HG03097 (cell line): ENCODE results near the gene VPS18.

Experiments used
- ATAC-seq: cut with Tn5 transposase; IDR thresholded peaks from one replicate; pipeline ENCODE4 v1.9.1; 2021; ENCODE audit not compliant: unreplicated experiment, low FRiP score

VPS18 gene

DNA sequence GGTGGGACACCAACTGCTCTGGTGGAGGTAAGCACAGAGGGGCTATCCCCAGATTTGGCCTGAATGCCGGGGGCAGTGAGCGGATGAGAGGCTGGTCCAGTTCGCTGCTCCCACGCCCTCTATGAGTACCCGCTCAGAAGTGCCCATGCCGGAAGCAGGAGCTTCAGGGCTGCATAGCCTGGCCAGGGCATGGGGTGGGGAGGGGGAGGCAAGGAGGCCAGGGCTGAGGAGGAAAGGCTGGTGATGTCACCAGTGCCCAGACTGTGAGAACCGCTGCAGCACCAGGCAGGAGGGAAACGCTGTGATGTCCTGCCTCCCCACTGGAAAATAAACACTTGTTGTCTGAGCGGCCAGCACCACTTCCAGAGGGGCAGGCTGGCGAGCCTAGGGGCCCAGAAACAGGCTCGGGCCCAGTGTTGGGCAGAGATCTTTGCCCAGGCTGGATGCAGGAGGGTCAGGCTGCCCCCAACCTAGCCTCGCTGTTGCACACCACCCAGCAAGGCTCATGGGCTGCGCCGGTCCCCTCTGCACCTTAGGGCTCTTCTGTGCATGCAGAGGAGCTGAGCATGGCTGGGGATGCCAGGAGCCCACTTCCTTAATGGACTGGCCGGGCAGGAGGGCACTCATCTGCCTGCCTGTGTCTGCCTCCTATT lies 24.0 kb downstream of the VPS18 start:
- ATAC-seq: no peak

DNA sequence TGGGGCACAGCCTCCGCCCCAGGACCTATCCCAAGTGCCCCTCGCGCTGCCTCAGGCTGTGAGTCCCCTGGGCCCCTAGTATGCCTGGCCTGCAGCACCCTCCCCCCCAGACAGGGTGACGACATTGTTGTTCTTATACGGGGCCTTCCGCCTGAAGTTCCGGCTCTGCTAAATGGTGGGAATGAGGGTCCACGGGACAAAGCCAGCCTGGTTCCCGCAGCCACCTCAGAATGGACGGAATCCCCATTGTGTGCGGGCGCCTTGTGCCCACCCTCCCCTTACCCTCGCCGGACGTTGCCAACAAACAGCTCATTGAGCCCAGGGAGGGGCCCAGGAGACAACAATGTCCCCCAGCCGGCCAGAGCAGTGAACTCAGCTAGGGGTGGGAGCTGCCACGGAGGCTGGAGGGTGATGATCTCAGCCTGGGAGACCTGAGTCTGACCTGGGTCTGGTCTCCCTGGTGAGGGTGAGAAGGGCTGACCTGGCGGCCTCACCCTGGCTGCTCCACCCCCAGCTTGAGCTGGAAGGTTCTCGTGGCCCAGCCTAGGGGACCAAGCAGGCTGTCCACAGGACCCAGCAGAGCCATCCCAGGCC lies 24.6 kb downstream of the VPS18 start:
- no peak for ATAC-seq

DNA sequence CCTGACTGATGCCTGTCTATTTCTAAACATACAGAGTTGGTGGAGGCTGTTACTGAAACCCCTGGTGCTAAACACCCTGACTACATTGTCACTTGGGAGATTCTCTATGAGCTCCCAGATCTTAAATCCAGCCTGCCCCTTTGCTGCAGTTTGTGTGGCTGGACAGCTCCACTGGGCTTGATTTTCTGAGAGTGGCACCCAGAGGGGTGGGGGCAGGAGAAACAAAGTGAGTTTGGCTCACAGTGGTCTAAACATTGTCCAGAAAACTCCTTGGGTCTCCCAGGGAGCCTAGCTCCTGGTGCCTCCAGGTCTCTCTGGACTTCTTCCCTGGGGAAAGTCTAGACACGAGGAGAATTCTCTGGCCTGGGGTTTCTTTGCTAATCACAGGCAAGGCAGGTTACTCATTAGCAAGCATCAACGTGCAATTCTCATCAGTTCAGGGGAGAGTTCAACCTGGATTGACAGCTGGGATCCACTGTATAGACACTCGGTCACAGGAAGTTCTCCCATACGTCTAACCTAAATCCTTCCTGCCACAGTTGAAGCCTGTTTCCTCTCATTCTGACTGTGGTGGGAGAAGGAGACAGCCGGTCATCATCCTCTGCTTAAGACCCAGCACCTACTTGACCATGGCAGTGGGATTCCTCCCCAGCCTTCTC lies 27.8 kb downstream of the VPS18 start:
- no peak for ATAC-seq

DNA sequence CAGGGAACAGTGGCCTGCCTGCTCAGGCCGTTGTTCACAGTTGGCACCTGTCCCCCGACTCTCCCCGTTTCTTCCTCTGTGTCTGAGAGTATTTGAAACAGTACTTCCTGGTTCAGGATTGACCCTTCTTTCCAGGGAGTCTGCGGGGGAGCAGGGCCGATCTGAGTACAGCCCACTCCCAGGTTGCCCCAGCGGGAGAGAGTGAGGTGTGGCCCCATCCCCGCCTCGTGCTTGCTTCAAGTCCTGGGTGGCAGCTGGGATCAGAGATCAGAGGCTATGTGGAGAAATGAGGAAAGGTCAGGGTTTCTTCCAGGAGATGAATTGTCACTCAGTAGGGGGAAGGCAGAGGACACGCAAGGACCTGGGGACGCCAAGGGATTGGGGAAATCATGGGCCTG lies 28.4 kb downstream of the VPS18 start:
- ATAC-seq: no peak

DNA sequence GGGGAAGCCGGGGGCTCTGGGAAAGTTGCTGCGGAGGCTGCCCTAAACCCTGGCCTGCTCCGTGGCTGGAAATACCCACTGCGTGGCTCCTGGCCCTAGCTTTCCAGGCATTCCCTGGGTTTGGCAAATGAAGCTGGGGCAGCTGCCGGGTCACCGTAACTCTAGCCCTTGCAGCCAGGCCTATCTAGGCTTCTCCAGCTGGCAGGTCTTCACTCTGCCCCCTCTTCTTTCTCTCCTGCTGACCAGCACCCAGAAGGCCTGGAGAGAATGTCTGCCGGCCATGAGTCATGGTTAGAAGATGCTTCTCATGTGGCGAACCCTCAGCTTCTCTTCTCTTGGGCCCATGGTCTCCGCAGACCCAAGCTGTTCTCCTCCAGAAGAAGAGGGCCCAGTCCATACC lies 29.3 kb downstream of the VPS18 start:
- no peak for ATAC-seq

DNA sequence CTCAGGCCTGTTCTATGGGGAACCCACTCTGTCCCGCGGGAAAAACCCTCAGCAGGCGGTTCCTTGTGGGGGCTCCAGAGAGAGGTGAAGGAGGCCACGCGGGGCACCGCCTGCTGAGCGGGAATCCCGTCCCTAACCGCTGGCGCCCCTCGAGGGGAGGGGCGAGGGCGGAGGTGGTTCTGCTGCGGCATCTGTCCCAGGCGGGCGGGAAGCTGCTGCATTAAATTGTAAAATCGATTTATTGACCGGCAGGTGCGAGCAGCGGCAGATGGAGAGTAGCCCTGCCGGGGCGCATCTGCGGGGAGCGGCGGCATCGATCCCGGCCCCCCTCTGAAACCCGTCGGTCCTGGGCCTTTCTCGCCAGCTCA lies 31.2 kb downstream of the VPS18 start:
- ATAC-seq: no peak

DNA sequence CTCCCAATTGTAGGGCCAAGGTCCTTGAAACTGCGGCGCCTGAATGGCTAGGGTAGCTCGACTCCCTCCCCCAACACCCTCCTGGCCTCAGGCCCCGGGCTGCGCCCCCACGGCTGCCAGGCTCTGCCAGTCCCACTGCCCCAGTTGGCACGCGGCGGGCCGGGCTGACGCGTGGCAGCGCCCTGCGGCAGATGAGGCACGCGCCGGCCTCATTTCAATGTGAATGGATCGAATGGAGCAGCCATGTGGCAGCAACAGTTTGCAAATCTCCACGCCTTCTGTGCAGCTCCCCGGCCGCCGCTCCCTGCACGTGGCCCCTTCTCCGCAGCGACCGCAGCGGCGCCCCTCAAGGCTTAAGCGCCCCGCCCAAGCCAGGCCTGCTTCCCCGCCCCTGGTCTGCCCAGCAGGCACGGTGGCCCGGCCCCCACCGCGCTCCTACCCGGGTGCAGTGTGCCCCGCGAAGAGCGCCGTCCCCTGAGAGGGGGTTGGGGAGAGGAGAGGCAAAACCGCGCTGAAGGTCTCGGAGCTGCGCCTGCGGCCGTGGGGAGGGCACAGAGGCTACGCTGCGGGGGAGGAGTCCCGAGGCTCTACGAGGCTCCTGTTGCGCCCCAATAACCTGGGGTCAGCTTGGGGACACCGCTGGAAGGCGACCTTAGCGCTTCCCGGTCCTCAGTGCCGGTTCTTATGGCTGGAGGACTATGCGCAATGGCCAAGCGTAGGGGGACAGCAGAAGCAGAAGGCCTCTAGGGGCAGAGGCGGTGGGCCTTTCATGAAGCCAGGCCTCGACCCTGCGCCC lies 31.8 kb downstream of the VPS18 start:
- ATAC-seq: no peak

DNA sequence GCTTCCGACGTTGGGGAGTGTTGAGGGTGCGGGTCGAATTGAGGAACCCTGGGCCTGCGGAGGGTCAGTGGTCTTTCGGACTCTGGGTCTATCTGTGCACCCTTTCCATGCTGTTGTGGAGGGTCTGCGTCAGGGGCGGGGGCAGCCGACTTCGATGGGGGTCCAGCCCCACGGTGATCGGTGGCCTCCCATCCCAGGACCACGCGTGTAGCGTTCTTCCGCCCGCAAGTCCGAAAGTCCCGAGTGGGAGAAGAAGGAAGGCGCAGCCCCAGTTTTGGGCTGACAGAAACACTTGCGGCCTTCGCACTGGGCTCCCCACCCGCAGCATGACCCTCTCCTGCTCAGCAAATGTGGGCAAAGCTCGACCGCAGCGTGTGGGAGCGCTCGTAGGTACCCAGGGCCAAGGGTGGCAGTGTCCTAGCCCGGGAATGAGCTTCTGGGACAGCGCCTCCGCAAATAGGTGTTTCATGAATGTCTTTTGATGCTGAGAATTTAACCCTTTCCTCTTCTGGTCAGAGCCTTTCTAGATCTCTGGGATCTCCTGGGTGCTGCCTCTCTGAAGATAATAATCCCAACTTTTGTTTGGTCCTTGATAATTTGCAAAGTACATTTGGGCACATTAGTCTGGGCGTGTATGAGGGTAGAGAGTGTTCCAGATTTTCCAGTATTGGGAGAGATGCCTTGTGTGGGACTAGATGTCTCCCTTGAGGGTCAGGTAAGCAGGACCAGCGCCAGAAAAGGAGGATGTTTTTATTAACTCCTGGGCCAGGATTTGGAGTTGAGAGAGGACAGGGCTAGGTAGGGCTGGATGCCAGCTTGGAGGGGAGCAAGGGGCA lies 32.6 kb downstream of the VPS18 start:
- no peak for ATAC-seq

DNA sequence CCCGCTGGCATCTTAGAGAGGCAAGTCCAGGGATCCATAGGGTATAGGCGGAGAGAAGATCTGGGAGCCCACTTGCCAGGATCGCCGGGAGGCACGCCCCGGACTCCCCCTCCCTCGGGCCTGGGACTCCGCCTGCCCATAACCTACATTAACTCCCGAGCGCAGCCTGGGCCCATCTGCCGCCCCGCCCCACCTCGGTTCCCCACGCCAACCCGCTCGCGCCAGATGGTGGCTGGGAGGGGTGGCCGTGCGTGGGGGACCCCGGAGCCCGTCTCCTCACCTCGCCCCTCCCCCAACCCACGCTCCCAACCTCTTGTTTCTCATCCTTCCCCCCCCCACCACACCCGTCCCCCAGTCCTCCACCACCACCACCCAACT lies 33.2 kb downstream of the VPS18 start:
- ATAC-seq: no peak

DNA sequence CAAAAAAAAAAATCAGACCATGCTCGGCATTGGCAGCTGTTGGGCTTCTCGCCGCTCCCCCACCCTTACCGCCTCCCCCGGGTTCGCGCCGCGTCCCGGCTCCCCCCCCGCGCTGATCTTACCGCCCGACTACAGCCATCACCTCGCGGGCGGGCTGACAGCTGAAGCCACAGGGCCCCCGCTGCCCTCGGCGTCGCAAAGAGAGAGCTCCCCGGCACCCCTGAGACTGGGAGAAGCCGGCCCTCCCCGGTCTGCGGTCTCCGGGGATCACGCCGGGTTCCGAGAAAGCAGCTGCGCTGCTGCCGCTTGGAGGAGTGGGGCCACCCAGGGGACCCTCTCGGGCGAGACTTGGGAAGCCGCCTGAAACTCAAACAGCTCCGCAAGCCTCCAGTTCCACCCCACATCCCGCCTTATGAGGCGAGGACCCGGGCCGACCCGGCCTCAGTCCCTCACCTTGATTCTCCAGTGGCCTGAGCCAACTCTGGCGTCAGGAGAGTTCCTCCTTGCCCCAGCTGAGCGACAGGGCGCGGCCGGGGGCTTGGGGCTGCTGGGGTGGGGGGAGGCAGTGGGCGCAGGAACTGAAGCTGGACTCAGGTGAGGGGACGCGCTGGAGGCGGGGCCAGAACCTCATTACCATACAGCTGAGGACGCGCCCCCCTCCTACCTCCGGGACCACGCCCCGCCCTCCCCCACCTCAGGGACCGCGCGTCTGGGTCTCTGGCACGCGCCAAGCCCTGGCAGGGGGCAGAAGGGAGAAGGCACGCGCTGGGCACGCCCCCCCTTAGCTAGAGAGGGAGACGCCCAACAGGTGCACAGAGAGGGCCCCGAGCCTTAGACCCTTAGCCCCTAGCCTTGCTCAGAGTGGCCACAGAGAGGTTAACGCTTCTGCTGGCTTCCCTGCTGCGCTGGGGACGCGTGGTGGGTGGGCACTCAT lies 33.9 kb downstream of the VPS18 start:
- ATAC-seq: no peak

DNA sequence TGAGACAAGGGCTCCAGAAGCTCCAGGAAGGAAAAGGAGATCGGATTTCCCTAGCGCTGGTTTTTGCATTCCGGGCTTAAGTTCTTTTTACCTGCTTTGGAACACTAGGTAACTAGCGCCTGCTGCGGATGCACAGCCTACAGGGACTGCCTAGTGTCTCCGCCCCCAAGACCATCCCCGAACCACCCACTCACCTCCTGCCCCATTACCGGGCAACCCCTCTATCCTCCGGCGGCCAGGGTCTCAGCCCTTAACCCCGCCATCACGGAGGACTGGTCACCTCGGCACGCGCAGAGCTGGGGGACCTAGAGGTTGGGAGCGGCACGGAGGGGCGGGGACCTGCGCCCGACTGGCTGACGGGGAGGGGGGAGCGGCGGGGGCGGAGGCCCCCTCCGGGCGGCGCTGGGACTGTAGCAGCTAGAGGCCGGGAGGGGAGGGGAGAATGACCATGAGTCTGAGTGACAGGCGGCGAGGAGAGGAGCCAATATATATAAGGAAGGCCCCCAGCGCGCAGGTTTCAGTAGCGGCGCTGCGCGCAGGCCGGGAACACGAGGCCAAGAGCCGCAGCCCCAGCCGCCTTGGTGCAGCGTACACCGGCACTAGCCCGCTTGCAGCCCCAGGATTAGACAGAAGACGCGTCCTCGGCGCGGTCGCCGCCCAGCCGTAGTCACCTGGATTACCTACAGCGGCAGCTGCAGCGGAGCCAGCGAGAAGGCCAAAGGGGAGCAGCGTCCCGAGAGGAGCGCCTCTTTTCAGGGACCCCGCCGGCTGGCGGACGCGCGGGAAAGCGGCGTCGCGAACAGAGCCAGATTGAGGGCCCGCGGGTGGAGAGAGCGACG lies 34.8 kb downstream of the VPS18 start, which contains the start of gene DLL4:
DLL4 (plus strand) TSS at position 520 of the 839 bp plus-strand sequence. CDS start 329 bp downstream, outside the sequence.
- peak; percentile 36 for ATAC-seq

DNA sequence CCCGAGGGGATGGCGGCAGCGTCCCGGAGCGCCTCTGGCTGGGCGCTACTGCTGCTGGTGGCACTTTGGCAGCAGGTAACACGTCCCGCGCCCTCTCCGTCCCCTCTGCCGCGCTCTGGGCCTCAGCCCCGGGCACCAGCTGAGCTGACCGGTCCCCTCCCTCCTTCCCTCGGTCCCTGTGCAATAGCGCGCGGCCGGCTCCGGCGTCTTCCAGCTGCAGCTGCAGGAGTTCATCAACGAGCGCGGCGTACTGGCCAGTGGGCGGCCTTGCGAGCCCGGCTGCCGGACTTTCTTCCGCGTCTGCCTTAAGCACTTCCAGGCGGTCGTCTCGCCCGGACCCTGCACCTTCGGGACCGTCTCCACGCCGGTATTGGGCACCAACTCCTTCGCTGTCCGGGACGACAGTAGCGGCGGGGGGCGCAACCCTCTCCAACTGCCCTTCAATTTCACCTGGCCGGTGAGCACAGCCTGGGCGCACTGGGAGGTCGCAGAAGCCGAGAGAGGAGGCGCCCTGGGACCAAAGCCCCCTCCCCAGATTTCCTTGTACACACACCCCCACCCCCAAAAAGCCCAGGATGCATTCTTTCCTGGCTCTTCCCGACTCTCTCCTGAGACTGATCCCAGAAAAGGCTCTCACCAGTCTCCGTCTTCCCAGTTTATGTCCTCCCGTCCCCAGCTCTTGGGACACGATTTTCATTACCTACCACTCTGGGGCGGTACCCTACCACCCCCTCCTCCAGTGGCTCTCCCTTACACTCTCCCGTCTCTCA lies 35.6 kb downstream of the VPS18 start:
- ATAC-seq: no peak

DNA sequence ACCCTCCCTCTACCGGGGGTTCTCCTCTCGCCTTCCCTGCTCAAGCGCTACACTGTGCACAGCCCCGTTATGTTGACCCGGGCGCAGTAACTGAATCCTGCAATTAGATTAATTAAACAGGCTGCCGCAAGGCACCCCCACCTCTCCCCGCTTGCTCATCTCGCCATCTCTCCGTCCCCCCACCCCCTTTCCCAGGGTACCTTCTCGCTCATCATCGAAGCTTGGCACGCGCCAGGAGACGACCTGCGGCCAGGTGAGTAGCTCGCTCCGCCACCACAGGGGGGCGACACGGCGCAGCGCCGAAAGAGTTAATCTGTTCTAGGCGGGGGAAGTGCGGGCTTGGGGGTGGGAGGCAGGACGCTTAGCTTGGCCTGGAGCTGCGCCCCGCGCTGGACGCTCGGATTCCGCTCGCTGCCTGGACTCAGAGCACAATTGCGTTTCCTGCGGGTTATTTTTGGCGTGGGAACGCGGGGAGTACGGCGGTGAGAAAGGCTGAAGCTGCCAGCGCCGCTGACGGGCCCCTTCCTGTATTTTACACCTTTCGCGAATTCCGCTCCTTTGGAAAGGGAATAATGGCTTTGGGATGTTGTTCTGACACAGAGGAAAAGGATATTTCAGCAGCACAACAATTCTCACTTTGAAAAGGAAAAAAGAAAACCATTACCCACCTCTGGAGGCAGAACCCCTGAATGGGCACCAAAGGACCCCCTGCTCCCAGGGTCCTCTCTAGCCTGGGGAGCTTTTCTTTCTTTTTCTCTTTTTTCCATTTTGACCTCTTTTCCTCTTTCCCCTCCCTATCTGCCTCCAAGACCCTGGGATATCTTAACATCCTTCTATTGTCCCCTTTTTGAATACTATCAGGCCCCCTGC lies 36.4 kb downstream of the VPS18 start:
- ATAC-seq: no peak

DNA sequence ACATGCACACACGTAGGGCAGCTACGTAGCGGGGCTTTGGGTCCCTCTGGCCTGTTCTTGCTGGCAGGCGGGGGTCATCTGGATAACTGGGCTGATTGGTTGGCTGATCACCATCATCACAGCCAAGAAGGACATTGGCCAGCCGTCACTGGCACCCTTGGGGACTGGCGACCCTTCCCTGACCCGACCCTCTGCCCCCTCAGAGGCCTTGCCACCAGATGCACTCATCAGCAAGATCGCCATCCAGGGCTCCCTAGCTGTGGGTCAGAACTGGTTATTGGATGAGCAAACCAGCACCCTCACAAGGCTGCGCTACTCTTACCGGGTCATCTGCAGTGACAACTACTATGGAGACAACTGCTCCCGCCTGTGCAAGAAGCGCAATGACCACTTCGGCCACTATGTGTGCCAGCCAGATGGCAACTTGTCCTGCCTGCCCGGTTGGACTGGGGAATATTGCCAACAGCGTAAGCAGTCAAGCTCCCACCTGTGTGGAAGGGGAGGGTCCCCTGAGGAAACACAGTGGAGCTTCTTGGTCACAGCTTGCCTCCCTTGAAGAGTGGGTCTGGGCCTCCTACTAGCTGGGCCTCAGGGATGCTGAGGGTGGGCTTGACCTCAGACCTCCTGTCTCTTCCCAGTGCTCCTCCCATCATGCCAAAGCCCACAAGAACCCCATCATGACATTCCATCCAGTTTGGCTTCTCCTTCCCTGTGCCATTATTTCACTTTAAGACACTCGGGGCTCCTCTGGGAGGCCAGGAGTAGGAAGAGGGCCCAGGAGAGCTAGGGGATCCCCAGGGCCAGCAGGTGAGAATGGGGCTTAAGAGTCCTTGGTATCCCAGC lies 37.3 kb downstream of the VPS18 start:
- no peak for ATAC-seq

DNA sequence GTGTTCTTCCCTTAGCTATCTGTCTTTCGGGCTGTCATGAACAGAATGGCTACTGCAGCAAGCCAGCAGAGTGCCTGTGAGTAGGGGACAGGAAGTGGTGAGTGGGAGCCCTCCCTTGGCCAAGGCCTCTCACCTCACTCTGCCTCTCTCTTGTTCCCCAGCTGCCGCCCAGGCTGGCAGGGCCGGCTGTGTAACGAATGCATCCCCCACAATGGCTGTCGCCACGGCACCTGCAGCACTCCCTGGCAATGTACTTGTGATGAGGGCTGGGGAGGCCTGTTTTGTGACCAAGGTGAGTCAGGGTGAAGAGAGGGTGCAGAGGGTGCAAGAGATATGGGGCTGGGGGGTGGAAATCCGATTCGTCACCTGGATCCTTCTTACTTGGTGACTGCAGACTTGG lies 37.9 kb downstream of the VPS18 start:
- ATAC-seq: peak; percentile 30
